ENCODE data around the gene VAV3.
"Not testable (repeated sequence)": the region's sequence is repeated elsewhere in the genome, so short reads cannot be mapped to it uniquely, and the experiment has no call there.

Gene VAV3

GRCh38 chr1:107788206-107789202, 176.5 kb downstream of the VAV3 start:
- no peak for DNase-seq

GRCh38 chr1:107787299-107787698, 177.7 kb downstream of the VAV3 start:
- DNase-seq: peak in 1 of 2 experiments; percentile 35

DNA sequence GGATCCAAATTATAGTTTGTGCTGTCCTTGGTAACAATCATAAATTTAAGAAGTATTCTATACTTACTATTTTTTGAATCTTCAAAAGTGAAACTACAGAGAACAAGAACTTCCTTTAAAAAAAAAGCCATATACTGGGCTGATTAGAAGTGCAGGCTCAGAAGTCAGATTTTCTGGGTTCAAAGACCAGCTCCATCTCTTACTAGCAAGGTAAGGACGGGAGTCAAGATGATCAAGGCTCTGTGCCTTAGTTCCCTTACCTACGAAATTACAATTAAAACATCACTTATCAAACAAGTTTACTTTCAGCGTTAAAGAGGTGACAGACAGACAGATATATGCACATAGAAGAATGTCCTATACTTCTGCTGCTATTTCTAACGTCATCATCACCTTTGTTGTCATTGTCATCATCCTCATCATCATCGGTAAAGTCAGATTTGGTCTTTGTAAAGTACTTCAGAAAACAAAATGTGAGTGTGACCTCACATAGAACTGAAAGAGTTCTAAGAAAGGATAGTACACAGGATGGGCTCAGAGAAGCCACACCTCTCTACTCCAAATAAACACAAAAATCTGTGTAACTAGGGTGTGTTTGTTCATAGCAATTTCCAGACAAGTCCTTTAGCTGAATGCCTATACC, 178.7 kb downstream of the VAV3 start:
- DNase-seq: no peak

DNA sequence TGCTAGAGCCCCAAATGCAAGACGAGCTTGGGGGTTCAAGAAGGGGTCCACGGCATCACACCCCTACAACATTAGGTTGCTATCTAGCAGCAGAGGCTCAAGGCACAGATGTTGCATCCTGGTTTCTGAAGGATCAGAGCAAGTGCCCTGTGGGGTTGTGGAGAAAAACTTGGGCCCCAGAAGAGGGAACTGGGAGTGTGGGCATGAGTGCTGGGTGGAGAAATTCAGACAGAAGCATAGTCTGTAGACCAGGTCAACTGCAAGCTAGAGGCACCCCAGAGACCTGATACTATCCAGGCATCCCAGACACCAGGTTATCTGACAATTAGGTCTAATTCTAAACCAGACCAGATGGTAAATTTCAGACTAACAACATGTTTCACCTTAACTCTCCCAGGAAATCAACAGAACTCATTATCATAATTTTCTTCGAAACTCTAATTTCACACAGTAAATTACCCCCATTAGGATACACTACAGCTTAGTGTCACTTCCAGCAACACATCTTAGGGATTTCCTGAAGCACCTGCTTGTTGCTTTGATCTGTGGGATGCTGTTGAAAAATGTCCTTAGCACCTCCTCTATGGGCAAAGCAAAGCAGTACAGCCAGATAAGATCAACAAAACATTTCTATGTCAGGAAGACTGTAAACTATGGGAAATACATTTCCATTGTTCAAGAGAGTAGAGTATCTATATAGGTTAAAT, 179.3 kb downstream of the VAV3 start:
- DNase-seq: peak in 1 of 2 experiments; percentile 50

DNA sequence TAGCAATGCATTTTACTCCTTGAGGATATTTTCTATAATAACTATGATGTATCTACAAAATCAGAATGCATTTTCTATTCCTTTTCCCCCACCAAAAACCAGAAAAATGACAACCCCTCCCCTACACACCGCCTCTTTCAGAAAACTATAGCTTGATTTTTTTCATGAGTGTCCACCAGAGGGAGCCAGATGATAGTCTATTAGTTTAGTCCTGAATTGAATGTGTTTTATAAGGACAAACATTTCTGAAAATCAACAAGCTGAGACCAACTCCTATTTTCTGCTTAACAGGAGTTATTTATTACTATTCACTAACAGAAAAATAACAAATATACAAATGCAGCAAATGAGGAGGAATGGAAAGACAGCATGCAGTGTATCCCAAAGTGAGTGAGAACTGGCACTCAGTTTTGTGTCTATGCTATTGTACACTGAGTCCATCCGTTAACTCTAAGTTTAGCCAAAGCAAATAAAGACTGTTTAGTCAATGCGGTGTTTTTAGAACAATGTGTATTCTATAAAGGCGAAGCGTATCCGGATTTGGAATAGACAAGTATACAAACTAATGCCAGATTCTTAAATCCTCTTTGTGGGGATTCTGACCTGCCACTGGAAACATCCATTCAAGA, 182.6 kb downstream of the VAV3 start:
- DNase-seq: peak; percentile 20 to 39

DNA sequence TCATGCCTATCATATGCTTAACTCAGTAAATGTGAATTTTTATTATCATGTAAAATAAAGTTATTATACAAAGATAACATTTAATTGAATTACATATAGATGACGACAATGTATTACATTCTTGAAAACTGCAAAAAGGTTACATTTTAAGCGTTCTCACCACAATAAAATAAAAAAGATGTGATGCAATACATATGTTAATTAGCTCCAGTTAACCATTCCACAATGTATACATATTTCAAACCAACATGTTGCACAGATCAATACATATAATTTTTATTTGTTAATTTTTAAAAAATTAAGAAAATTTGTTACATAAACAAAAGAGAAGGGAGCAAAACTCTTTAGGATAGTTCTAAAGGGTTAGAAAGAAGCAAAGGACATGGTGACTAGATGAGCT, 183.7 kb downstream of the VAV3 start:
- DNase-seq: no peak

GRCh38 chr1:107777664-107778047, 187.3 kb downstream of the VAV3 start:
- DNase-seq: no peak

DNA sequence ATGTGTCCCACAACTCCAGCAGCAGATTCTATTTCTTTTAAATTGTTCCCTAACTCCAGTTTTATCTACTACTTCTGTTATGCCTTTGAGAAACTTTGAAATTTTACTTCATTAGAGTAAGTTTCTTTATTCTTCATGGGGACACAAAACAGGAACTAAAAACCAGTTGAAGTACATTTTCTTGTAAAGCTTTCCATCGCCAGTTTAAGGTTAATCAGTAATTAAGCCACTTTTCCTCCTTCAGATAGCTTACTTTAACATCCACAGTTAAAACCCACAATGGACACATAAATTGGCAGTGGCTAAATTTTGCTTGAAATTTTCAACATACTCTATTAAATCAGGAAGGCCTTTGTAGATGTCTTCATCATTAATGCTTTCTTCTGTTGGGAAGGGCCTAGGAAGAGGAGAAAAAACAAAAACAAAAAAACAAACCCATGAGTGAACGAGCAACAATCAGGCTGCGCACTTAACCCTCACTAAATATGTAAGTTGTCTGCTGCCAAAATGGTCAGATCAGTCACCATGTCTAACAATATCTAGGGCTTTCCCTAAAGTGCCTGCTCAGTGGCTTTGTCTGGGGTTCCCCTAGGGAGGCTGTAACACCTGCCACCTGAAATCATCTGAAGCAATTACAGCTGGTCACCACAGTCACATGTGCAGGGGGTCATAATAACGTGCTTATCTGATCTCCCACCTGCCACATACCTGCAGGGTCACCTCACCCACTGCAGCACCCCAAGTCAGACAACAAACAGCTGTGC, 187.9 kb downstream of the VAV3 start:
- DNase-seq: peak; percentile 21 to 54

GRCh38 chr1:107771377-107771776, 193.6 kb downstream of the VAV3 start:
- DNase-seq: no peak

DNA sequence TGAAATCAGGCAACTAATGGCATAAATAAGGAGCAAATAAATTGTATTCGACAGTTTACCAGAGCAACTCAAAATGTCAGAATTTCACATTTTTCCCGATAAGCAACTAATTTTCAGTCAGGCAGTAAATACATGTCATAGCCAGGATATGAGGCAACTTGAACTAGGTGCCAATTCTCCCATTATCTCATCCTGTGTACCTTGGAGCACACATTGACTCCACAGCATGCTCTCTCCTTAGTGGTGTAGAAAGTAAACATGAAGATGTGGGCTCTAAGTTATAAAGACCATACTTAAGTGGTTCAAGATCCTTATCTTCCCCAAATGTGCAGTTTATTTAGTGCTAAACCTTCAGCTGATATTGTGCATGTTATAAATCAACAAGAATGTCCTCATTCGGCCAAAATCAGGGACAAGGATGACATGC, 197.8 kb downstream of the VAV3 start:
- no peak for DNase-seq

GRCh38 chr1:107766533-107766932, 198.4 kb downstream of the VAV3 start:
- no peak for DNase-seq

GRCh38 chr1:107762751-107763390, 202.1 kb downstream of the VAV3 start:
- DNase-seq: no peak

GRCh38 chr1:107760065-107760464, 204.9 kb downstream of the VAV3 start:
- DNase-seq: no peak

- DNase-seq: peak; percentile 42 to 77
These were observed 214.5 kb downstream of the VAV3 start for GRCh38 chr1:107750364-107750959.

GRCh38 chr1:107748531-107748930, 216.4 kb downstream of the VAV3 start:
- peak; percentile 3 to 61 for DNase-seq

DNA sequence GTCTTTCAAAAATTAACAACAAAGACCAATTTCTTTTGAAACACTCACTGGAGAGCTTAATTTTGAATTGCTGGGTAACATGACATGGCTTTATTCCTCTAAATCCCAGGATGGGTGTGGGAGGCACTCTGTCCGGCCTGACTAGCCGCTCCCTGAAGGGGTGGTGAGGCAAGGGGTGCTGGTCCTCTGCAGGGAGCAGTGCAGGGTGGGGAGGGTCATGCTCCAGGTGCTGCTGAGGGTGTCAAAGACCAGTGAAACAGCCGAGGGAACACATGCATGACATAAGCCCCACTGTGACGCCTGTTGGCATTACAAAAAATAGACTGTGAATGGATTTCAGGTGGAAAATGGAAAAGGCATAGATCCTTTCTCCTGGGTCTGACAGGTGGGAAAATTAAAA, 223.7 kb downstream of the VAV3 start:
- no peak for DNase-seq

- no peak for DNase-seq
These were observed 224.4 kb downstream of the VAV3 start for GRCh38 chr1:107740579-107740978.

DNA sequence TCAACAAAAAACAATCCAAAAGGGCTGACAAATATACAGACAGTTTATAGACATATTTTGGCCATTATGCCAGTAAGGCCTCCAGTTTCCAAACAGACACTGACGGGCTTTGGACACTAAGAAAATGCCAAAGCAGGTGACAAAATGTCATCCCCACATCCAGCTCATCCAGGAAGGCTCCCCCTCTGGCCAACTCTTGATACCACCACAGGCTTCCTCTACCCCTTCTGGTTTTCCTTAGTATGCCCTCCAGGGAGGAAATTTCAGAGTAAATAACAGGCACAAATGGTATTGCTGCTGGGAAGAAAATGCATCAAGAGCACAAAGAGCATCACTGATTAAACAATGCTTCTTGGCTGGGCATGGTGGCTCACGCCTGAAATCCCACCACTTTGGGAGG, 225.3 kb downstream of the VAV3 start:
- DNase-seq: no peak

GRCh38 chr1:107739201-107739600, 225.8 kb downstream of the VAV3 start:
- DNase-seq: no peak

DNA sequence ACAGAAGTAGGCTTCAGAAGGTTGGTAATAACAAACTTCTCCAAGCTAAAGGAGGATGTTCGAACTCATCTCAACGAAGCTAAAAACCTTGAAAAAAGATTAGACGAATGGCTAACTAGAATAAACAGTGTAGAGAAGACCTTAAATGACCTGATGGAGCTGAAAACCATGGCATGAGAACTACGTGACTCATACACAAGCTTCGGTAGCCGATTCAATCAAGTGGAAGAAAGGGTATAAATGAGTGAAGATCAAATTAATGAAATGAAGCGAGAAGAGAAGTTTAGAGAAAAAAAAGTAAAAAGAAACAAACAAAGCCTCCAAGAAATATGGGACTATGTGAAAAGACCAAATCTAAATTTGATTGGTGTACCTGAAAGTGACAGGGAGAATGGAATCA, 231.6 kb downstream of the VAV3 start:
- DNase-seq: not testable (repeated sequence)

DNA sequence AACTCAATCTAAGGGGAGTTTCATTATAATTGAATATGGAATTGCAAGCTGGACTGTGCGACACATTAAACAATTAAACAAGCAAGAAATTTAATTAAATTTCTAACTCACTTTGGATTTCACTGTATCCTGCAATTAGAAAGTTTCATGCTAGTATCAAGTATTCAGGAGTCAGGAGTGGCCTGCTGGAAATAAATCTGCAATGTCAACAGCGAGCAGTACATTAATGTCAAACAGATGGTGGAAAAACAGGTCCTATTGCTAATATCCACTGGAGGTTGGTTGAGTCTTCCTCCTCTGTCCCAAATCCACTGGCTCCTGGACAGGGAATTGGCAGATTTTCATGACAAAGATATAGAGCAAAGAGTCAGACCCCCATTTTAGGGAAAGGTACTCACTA, 237.1 kb downstream of the VAV3 start:
- peak in 1 of 2 experiments; percentile 29 for DNase-seq
